HG03060 (cell line): Measurements from ENCODE around the gene ZNF467.

Source experiments
- ATAC-seq: cut with Tn5 transposase; IDR thresholded peaks from one replicate; pipeline ENCODE4 v1.9.1; 2021; ENCODE audit warnings: low read depth, moderate number of reproducible peaks; ENCODE audit not compliant: unreplicated experiment

ZNF467 gene

GRCh38 chr7:149773446-149774236 is at the start of gene ZNF467:
ZNF467 (minus strand) TSS chr7:149773588; CDS start chr7:149771032, 2,556 bp downstream.
- ATAC-seq = no peak

DNA sequence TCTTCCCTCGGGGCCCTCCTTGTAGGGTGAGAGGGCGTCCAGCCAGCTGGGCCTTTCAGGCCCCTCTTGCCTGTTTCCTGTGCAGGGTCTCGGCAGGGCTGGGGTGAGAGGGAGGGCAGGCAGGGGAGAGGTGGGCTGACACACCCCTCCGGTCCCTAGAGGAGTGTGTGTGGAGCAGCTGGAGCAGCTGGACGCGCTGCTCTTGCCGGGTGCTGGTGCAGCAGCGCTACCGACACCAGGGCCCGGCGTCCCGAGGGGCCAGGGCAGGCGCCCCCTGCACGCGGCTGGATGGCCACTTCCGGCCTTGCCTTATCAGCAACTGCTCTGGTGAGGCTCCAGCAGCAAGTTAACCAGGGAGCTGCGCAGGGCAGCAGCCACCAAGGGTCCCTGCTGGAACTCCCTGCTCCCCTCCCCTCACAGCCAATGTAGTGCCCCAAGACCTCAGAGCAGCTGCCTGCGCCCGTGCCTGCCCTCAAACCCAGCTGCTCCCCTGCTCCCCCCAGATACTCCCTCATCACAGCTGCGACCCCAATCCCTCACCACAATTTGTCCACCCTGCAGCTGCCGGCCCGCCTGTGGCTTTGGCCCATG is 49.1 kb upstream of the ZNF467 start:
- no peak for ATAC-seq

DNA sequence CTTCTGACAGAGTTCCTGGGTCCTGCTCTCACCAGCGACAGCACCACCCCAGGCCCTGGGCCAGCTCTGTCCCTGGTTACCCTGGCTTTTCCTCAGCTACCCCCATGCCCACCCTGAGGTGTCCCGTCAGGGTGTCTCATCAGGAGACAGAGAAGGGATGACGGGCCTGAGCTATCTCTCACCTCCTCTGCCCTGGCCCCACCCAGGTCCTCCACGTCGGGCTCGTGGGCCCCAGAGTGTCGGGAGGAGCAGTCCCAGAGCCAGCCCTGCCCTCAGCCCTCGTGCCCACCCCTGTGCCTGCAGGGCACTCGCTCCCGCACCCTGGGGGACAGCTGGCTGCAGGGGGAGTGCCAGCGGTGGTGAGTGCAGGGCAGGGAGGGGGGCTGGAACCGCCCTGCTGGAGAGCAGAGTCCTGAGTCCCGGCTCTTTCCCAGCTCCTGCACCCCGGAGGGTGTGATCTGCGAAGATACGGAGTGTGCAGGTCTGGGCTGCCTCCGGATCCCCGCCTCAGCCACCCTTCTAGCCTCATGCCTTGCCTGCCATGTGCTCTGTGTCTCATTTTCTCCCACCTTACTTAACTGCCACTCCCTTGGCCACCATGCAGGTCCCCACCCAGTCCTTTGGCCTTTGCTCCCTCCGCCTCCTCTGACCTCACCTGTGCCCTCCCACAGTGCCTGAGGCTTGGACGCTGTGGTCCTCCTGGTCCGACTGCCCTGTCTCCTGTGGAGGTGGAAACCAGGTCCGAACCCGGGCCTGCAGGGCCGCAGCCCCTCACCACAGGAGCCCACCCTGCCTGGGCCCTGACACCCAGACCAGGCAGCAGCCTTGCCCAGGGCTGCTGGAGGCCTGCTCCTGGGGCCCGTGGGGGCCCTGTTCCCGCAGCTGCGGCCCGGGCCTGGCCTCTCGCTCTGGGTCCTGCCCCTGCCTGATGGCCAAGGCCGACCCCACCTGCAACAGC is 48.1 kb upstream of the ZNF467 start:
- ATAC-seq = no peak

DNA sequence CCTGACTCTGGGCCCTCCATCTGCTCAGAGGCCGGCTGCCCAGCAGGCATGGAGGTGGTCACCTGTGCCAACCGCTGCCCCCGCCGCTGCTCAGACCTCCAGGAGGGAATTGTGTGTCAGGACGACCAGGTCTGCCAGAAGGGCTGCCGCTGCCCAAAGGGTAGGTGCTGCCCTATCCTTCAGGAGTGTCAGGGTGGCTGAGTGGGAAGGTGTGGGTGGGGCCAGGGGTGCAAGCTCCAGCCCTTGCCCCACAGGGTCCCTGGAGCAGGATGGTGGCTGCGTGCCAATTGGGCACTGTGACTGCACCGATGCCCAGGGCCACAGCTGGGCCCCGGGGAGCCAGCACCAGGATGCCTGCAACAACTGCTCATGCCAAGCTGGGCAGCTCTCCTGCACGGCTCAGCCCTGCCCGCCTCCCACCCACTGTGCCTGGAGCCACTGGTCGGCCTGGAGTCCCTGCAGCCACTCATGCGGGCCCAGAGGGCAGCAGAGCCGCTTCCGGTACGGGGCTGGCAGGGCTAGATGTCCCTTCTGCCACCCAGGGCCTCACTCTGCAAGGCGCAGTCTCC is 47.3 kb upstream of the ZNF467 start:
- ATAC-seq = no peak

GRCh38 chr7:149819961-149820340 is 46.6 kb upstream of the ZNF467 start:
- ATAC-seq = no peak

GRCh38 chr7:149819141-149819960 is 46.0 kb upstream of the ZNF467 start:
- ATAC-seq = no peak

GRCh38 chr7:149818536-149818840 is 45.1 kb upstream of the ZNF467 start:
- no peak for ATAC-seq

DNA sequence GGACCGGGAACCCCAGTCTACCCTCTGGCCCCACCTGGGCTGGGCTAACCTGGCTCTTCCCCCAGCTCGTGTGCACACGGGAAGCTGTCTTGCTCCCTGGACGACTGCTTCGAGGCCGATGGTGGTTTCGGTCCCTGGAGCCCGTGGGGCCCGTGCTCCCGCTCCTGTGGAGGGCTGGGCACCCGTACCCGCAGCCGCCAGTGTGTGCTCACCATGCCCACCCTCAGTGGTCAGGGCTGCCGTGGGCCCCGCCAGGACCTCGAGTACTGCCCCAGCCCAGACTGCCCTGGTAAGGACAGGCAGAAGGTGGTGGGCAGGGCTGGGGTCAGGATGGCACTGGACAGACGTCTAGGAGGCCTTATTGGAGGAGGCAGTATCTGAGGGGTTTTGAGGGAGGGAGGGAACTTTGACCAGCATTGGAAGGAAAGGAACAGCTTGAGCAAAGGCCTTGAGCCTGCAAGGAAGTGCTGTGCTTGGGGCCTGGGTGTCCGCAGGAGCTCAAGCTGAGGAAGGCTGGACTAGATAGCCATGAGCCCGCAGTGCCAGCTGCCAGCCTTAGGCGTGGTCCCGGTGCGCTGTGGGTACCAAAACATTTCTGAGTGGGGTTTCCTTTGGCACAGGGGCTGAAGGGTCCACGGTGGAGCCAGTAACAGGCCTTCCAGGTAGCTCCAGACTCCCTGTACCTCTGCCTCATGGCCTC is 44.6 kb upstream of the ZNF467 start:
- ATAC-seq = no peak

- ATAC-seq = no peak
These were observed 43.9 kb upstream of the ZNF467 start for GRCh38 chr7:149817301-149817771.

- no peak for ATAC-seq
These were observed 43.4 kb upstream of the ZNF467 start for GRCh38 chr7:149816794-149817193.

DNA sequence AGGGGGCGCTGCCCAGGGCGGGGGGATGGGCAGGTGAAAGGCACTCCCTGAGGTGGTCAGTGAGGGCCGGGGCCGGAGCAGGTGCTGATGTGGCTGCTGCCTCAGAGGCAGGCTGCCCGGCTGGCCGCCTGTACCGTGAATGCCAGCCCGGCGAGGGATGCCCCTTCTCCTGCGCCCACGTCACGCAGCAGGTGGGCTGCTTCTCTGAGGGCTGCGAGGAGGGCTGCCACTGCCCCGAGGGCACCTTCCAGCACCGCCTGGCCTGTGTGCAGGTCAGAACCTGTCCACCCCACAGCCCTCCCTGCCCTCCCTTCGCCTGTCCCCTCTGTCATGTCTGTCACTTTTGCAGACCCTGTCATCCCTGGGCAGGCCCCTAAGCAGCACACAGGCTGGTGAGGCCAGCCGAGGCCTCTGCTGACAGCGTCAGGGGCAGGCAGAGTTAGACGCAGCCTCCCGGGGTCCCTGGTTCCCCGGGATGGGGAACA is 42.9 kb upstream of the ZNF467 start:
- ATAC-seq = no peak

GRCh38 chr7:149815661-149816266 is 42.4 kb upstream of the ZNF467 start:
- no peak for ATAC-seq

DNA sequence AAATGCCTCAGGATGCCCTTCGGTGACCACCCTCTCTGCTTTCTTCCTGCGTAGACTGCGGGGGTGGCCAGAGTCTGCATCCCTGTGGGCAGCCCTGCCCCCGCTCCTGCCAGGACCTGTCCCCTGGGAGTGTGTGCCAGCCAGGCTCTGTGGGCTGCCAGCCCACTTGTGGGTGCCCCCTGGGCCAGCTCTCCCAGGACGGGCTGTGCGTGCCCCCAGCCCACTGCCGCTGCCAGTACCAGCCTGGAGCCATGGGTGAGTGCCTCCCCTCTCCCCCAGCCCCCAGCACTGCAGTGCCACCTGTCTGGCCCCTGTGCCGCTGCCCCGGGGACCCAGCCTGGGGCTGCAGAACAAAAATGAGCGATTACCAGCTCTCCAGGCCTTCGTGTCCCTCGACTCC is 41.7 kb upstream of the ZNF467 start:
- ATAC-seq = no peak

DNA sequence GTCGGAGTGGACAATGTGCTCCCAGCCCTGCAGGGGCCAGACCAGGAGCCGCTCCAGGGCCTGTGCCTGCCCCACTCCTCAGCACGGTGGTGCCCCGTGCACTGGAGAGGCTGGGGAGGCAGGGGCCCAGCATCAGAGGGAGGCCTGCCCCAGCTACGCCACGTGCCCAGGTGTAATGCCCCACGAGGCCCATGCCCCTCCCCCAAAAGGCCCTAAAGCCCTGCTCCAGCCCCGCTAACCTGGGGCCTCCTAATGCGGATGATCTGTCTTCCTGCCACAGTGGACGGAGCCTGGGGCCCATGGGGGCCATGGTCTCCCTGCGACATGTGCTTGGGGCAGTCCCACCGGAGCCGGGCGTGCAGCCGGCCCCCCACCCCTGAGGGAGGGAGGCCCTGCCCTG is 41.1 kb upstream of the ZNF467 start:
- no peak for ATAC-seq

- no peak for ATAC-seq
These were observed 40.1 kb upstream of the ZNF467 start for GRCh38 chr7:149813254-149814035.

- ATAC-seq = no peak
These were observed 38.6 kb upstream of the ZNF467 start for GRCh38 chr7:149811831-149812490.

DNA sequence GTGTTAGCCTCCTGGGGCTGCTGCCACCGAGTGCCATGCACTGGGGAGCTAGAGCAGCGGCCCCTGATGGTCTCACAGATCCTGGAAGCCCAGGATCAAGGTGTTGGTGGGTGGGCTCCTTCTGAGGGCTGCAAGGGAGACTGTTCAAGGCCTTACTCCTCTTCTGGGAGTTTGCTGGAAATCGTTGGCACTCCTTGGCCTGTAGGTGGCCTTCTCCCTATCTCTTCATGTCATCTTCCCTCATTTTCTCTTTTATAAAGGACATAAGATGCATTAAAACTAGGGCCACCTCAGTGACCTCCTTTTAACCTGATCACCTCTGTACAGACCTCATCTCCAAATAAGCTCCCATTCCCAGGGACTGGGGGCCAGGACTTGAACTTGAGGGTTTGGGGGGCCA is 37.8 kb upstream of the ZNF467 start:
- no peak for ATAC-seq

DNA sequence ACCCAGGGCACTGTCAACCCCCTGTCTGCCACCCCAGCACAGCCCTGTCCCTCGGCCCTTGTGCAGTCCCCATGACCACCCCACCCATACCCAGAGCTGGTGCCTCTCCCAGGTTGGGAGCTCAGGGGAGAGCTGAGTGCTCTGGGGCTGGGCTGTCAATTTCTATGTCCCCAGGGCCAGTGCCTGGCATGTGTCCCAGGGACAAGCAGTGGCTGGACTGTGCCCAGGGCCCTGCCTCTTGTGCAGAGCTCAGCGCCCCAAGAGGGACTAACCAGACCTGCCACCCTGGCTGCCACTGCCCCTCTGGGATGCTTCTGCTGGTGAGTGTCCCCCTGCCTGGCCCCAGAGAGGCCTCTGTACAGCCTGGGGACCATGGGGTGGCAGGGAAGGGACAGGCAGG is 35.8 kb upstream of the ZNF467 start:
- no peak for ATAC-seq
